Liver (tissue), 9 donors: ENCODE data around the gene LRRC10. TPM values are rescaled to one million over a fixed set of nuclear protein-coding genes. Genes with fewer than 3 reads are reported as not detected.

Experiments
- DNase-seq: peaks from one replicate; pipeline ENCODE4 v3.0.0-alpha.2; 2017; ENCODE audit warnings: low spot score
- H3K27ac ChIP-seq, 2 donors: one replicate each; pipeline ENCODE4 v1.7.0; 2013; ENCODE audit warnings: inconsistent platforms in 2 of 2, low read length in 2 of 2, control low read depth in 1 of 2, low read depth in 1 of 2, mild to moderate bottlenecking in 1 of 2
- H3K27me3 ChIP-seq, 4 donors: one replicate each; pipeline versions ENCODE4 v1.6.1 to v1.7.0; 2013; ENCODE audit warnings: low read length in 3 of 4, inconsistent platforms in 1 of 4, mild to moderate bottlenecking in 1 of 4, moderate library complexity in 1 of 4; ENCODE audit not compliant: control insufficient read depth in 4 of 4, insufficient read depth in 4 of 4
- H3K36me3 ChIP-seq, 4 donors: one replicate each; pipeline versions ENCODE4 v1.6.1 to v1.7.0; 2013; ENCODE audit warnings: low read length in 3 of 4, mild to moderate bottlenecking in 3 of 4, low read depth in 1 of 4, moderate library complexity in 1 of 4; ENCODE audit not compliant: control insufficient read depth in 4 of 4, insufficient read depth in 3 of 4
- H3K4me1 ChIP-seq, 4 donors: one replicate each; pipeline versions ENCODE4 v1.6.1 to v1.7.0; 2013; ENCODE audit warnings: low read length in 3 of 4, mild to moderate bottlenecking in 3 of 4, moderate library complexity in 1 of 4; ENCODE audit not compliant: control insufficient read depth in 4 of 4, insufficient read depth in 4 of 4
- H3K4me3 ChIP-seq, 3 donors: one replicate each; pipeline versions ENCODE4 v1.6.1 to v1.7.0; 2013; ENCODE audit warnings: low read length in 3 of 3, control low read depth in 1 of 3, low read depth in 1 of 3, mild to moderate bottlenecking in 1 of 3
- H3K9ac ChIP-seq, 2 donors: one replicate each; pipeline ENCODE4 v1.7.0; 2013; ENCODE audit warnings: low read length in 2 of 2, mild to moderate bottlenecking in 2 of 2, moderate library complexity in 2 of 2, control low read depth in 1 of 2, low read depth in 1 of 2
- H3K9me3 ChIP-seq, 4 donors: one replicate each; pipeline versions ENCODE4 v1.6.1 to v1.7.0; 2013; ENCODE audit warnings: low read length in 3 of 4; ENCODE audit not compliant: control insufficient read depth in 4 of 4
- EGR1 ChIP-seq, 2 donors: IDR thresholded peaks; 2 replicates each; pipeline ENCODE4 v1.6.1; 2016 to 2018; ENCODE audit warnings: antibody characterized with exemption in 2 of 2, low read depth in 2 of 2
- FOXA1 ChIP-seq: IDR thresholded peaks from 2 replicates; pipeline ENCODE4 v1.6.1; 2016; ENCODE audit warnings: antibody characterized with exemption
- FOXA2 ChIP-seq: IDR thresholded peaks from 2 replicates; pipeline ENCODE4 v1.6.1; 2016; ENCODE audit warnings: antibody characterized with exemption
- HNF4G ChIP-seq: IDR thresholded peaks from 2 replicates; pipeline ENCODE4 v1.6.1; 2016; ENCODE audit warnings: antibody characterized with exemption
- JUND ChIP-seq, 2 donors: IDR thresholded peaks; 2 replicates each; pipeline ENCODE4 v1.6.1; 2016; ENCODE audit warnings: antibody characterized with exemption in 2 of 2
- NR2F2 ChIP-seq: IDR thresholded peaks from 2 replicates; pipeline ENCODE4 v1.6.1; 2016; ENCODE audit warnings: antibody characterized with exemption
- RAD21 ChIP-seq, 2 donors: IDR thresholded peaks; 2 replicates each; pipeline ENCODE4 v1.6.1; 2016; ENCODE audit warnings: antibody characterized with exemption in 2 of 2, mild to moderate bottlenecking in 2 of 2
- RXRA ChIP-seq, 2 donors: IDR thresholded peaks; 2 replicates each; pipeline ENCODE4 v1.6.1; 2017 to 2018; ENCODE audit warnings: antibody characterized with exemption in 2 of 2, mild to moderate bottlenecking in 1 of 2
- SP1 ChIP-seq: IDR thresholded peaks from 2 replicates; pipeline ENCODE4 v1.6.1; 2018; ENCODE audit warnings: antibody characterized with exemption, mild to moderate bottlenecking
- TAF1 ChIP-seq: conservative IDR thresholded peaks from 2 replicates; pipeline ENCODE4 v1.6.1; 2016; ENCODE audit warnings: antibody characterized with exemption, mild to moderate bottlenecking
- WGBS: extraction: QIAGEN DNeasy Blood & Tissue Kit; methylation state at CpG from one replicate; pipeline ENCODE4 v1.1.7; 2013; 5-methylcytosine and 5-hydroxymethylcytosine counted together
- polyA plus RNA-seq, 2 donors: library from polyadenylated mRNA; stranded (reverse) in 1 of 2; unstranded in 1 of 2; fragments of 200-250 nt in 1 of 2; fragments of >200 nt in 1 of 2; fragmentation: Nextera tagmentation in 1 of 2; extraction: Ambion mirVana in 1 of 2; gene quantifications; one replicate each; pipeline versions ENCODE4 v1.2.1 to v1.2.3, GENCODE V29; 2013 to 2015
- total RNA-seq, 2 donors: library from RNA; depleted of rRNA; stranded (reverse); fragments of >200 nt; gene quantifications; one replicate each; pipeline ENCODE4 v1.2.3, GENCODE V29; 2014
- TF ChIP-seq, protein P1 (sequence below): fragments of 150-350 bp; IDR thresholded peaks from 2 replicates; pipeline ENCODE4 v1.5.1; 2017; ENCODE audit warnings: improper control_type of control experiment, low read depth, low read length; ENCODE audit not compliant: missing input control
- TF ChIP-seq, protein P2 (sequence below): IDR thresholded peaks from 2 replicates; pipeline ENCODE4 v1.6.1; 2016; ENCODE audit warnings: antibody characterized with exemption
- TF ChIP-seq, protein P3 (sequence below): IDR thresholded peaks from 2 replicates; pipeline ENCODE4 v1.6.1; 2016; ENCODE audit warnings: antibody characterized with exemption
- donor health status: healthy.
- donor health status: healthy.
- donor health status: healthy.
- donor health status: healthy.
- donor health status: healthy.

The LRRC10 gene
- total and polyA plus RNA-seq, 4 donors, result not detected

DNA sequence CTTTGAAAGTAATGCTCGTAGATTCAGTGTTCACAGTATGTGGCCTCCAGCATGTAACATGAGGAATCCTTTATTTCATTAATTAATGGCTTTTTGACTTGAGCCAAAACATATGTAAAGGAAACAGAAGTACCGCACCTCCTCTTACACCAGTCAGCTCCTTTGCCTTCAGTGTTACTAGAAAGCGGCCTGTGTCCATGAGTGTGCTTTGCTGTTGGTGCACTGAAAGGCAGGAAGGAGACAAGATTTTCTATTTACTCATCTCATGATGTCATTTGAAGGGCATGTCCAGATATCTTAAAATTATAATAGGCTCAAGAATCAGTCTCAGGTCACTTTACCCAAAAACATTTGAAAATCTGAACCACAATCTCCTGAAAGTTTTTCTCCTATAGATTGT is 35.4 kb downstream of the LRRC10 start:
- H3K36me3 ChIP-seq, result peaks cover 6 to 31% (median 19%) of the 10 kb centered on the region in 4 donors

DNA sequence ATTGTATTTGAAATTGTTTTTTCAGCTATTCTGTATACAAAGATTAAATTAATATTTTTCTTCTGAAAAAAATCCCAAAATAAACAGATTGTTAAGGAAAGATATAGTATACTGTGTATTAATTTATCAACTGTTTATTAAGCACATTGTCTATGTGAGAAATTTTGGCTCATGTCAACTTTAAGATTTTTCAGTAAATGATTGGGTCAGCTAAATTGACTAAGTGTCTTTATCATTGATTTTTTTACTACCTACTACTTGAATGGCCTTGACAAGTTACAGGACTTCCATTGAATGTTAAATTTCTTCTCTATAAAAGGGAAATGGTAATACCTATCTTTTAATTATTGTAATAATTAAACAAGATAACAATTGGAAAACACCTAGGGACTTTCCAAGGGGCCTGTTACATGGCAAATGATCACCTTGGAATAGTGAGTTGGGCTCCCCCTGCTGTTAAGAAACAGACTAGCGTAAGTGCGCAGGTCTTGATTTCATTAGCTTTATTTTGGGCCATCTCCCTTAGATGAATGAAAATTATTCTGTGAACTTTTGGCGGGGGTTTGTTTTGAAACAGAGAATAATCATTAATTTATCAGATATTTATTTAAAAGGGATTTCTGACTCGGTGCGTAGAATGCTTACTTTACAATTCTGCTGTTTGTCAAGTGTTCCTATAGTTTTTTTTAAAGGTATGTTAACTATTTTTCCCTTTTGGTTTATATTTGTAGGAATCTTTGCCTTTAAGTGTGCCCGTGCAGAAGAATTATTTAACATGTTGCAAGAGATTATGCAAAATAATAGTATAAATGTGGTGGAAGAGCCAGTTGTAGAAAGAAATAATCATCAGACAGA is 39.9 kb downstream of the LRRC10 start:
- H3K27me3 ChIP-seq, result no peaks in the 10 kb centered on the region
- peak overlapping the region in 1 of 2 donors; percentile 38 for H3K9ac ChIP-seq
- no peaks in the 10 kb centered on the region for H3K9me3 ChIP-seq
- TF ChIP-seq FOXA2 (no peak), HNF4G (no peak), JUND (IDR thresholded peaks at IDR 0.05) (no peak), SP1 (no peak), EGR1 (IDR thresholded peaks at IDR 0.05; ENCODE audit: low read depth in 2 of 2) (no peak), RAD21 (IDR thresholded peaks at IDR 0.05) (peak; percentile 89), FOXA1 (no peak)
- TF ChIP-seq, protein P1, sequence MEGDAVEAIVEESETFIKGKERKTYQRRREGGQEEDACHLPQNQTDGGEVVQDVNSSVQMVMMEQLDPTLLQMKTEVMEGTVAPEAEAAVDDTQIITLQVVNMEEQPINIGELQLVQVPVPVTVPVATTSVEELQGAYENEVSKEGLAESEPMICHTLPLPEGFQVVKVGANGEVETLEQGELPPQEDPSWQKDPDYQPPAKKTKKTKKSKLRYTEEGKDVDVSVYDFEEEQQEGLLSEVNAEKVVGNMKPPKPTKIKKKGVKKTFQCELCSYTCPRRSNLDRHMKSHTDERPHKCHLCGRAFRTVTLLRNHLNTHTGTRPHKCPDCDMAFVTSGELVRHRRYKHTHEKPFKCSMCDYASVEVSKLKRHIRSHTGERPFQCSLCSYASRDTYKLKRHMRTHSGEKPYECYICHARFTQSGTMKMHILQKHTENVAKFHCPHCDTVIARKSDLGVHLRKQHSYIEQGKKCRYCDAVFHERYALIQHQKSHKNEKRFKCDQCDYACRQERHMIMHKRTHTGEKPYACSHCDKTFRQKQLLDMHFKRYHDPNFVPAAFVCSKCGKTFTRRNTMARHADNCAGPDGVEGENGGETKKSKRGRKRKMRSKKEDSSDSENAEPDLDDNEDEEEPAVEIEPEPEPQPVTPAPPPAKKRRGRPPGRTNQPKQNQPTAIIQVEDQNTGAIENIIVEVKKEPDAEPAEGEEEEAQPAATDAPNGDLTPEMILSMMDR, result peak; percentile 75
- H3K4me3 ChIP-seq, result no peak overlapping the region
- peak; percentile 46 for DNase-seq
- H3K27ac ChIP-seq, result no peak overlapping the region
- peaks cover 0 to 3% (median 0%) of the 10 kb centered on the region in 4 donors for H3K4me1 ChIP-seq
- peaks cover 6 to 32% (median 26%) of the 10 kb centered on the region in 4 donors for H3K36me3 ChIP-seq
- WGBS, result 43% methylated on average over 6 of the region's 6 CpGs

More for the DNA sequence above, 35.4 kb downstream of the LRRC10 start:
- no peaks in the 10 kb centered on the region for H3K9me3 ChIP-seq
- no peak for DNase-seq
- H3K4me1 ChIP-seq, result peaks cover 0 to 3% (median 0%) of the 10 kb centered on the region in 4 donors
- no peaks in the 10 kb centered on the region for H3K27me3 ChIP-seq
- H3K27ac ChIP-seq, result no peak overlapping the region
- H3K4me3 ChIP-seq, result no peak overlapping the region
- TF ChIP-seq FOXA1 (no peak), NR2F2 (no peak), RXRA (IDR thresholded peaks at IDR 0.05) (no peak), EGR1 (IDR thresholded peaks at IDR 0.05; ENCODE audit: low read depth in 2 of 2) (no peak), TAF1 (no peak)
- TF ChIP-seq, protein P2, sequence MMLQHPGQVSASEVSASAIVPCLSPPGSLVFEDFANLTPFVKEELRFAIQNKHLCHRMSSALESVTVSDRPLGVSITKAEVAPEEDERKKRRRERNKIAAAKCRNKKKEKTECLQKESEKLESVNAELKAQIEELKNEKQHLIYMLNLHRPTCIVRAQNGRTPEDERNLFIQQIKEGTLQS, result no peak
- TF ChIP-seq, protein P3, sequence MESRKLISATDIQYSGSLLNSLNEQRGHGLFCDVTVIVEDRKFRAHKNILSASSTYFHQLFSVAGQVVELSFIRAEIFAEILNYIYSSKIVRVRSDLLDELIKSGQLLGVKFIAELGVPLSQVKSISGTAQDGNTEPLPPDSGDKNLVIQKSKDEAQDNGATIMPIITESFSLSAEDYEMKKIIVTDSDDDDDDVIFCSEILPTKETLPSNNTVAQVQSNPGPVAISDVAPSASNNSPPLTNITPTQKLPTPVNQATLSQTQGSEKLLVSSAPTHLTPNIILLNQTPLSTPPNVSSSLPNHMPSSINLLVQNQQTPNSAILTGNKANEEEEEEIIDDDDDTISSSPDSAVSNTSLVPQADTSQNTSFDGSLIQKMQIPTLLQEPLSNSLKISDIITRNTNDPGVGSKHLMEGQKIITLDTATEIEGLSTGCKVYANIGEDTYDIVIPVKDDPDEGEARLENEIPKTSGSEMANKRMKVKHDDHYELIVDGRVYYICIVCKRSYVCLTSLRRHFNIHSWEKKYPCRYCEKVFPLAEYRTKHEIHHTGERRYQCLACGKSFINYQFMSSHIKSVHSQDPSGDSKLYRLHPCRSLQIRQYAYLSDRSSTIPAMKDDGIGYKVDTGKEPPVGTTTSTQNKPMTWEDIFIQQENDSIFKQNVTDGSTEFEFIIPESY, result no peak
- H3K9ac ChIP-seq, result no peak overlapping the region
- 97% methylated on average over 3 of the region's 3 CpGs for WGBS

DNA sequence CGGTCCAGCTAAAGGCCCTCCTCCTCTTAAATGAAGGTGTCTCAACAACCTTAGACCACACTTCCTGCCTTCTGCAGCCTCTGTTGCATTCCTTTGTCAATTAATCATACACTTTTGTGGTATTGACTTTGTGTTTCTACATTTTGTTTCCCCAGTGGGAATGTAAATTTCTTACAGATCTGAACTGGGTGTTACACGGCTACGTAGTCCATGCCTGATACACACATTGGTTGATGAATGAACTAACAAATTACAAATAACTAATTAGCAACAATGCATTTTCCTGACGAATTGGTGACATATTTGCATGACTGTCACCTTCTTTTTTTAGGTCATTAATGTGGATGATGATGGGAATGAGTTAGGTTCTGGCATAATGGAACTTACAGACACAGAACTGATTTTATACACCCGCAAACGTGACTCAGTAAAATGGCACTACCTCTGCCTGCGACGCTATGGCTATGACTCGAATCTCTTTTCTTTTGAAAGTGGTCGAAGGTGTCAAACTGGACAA is 40.6 kb downstream of the LRRC10 start:
- H3K4me3 ChIP-seq, result no peak overlapping the region
- H3K27ac ChIP-seq, result no peak overlapping the region
- 95% methylated on average over 10 of the region's 10 CpGs for WGBS
- H3K9me3 ChIP-seq, result no peaks in the 10 kb centered on the region
- peaks cover 0 to 3% (median 0%) of the 10 kb centered on the region in 4 donors for H3K4me1 ChIP-seq
- no peak overlapping the region for H3K9ac ChIP-seq
- H3K27me3 ChIP-seq, result no peaks in the 10 kb centered on the region
- H3K36me3 ChIP-seq, result peaks cover 3 to 32% (median 24%) of the 10 kb centered on the region in 4 donors
- no peak for TF ChIP-seq EGR1 (IDR thresholded peaks at IDR 0.05; ENCODE audit: low read depth in 2 of 2)
- DNase-seq, result no peak
